GM19395 (cell line): ENCODE measurements around the gene FRMD3.

Source experiments
- ATAC-seq: cut with Tn5 transposase; IDR thresholded peaks from one replicate; pipeline ENCODE4 v1.9.1; 2021; ENCODE audit warnings: mild to moderate bottlenecking, moderate library complexity; ENCODE audit not compliant: unreplicated experiment

Gene FRMD3

DNA sequence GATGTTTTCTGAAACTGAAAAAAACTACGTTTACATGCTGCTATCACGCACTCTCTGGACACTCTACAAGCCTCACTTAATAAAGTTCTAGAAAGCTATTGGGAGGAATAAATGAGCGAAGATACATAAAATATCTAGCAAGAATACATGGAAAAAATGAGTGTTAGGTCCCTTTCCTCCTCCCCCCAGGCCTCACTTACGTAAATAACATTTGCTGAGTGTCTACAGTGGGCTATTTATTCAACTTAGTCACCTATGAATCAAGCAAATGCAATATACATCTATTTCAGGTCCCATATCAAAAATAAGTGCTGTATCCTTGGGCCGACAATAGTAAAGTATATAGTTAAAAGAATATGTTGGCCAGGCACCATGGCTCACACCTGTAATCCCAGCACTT lies 62.5 kb downstream of the FRMD3 start:
- no peak for ATAC-seq

DNA sequence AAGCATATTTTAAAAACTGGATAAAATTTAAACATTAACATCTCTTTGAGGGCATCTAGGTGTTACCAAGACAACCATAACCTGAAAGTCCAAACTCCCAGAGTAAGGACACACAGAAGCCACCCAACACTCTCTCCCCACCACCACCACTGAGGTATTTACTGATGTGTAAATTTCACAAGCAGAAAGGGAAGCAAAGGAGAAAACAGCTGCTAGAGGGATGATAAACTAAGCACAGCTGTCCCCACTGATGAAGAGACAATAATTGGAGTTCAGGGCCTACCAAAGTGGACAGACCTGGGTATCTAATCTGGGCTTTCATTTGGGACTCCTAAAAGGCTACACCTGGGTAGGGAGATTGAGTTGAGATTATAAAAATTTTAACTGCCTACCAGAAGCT lies 63.6 kb downstream of the FRMD3 start:
- ATAC-seq, result no peak

DNA sequence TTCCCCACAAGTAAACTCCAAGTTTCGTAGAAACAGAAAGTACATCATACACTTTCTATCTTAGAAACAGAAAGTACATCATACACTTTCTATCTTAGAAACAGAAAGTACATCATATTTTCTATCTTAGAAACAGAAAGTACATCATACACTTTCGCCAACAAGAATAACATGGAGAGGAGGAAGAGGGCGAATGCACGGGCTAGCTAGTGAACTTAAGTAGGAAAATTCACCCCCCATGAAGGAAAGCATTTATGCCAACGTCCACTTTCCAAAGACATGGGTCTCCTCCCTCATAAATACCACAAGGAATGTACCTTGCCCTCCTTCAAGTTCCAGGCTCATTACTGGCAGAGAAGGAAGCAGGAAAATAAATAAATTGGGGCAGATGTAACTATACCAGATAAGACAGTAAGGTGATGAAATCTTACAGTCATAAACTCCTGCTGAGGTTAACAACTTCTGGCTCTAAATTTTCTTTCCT lies 64.7 kb downstream of the FRMD3 start:
- ATAC-seq, result peak; percentile 97

DNA sequence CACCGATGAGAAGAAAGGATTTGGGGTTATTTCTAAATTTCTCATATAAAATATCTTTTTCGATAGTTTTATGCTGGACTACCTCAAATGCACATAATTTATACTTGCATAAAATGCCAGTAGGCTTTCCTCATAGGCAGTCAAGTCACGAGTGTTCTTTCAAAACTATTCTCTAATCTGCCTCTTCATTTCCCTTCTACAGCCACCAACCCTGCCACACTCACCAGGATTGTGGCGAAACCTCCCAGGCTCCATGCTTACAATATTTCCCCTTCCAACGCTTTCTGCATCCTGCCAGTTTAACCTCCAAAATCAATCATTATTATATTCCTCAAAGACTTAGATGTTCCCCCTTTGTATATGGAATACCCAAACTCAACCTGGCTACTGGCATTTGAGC lies 65.4 kb downstream of the FRMD3 start:
- ATAC-seq, result no peak

DNA sequence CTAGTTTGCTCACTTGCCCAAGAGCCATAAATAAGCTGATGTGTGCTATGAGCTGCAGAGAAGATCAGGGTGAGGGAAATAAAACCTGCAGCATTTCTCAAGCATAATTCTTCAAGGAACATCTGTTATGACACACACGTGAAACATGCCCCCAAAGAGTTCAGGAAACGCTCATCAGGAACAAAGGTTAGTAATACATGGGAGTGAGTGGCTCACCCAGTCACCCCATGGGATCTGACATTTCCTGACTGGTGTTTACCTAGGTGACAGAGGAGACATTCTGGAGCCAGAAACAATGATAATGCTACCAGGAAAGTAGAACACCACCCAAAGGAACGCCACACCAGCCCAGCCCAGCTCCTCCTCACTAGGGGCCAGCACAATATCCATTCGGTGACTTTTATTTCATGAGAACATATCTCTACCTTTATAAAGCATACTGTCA lies 66.0 kb downstream of the FRMD3 start:
- ATAC-seq, result no peak

DNA sequence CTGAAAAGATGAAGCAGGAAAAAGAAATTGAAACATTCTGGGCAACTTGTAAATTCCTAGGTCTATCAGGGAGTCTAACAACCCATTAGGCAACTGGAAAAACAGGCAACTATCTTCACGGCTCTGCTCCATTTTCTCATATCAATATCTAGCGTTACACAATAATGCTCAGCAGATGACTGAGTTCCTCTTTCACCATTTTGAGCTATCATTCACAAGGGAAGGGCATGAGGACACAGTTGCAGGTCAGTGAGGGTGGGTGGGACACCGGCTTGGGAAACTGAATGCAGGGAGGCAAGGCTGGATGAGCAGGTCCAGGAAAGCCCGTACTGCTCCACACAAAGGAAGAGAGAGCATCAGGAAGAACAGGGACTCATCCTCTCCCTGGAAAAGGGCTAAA lies 67.0 kb downstream of the FRMD3 start:
- no peak for ATAC-seq

DNA sequence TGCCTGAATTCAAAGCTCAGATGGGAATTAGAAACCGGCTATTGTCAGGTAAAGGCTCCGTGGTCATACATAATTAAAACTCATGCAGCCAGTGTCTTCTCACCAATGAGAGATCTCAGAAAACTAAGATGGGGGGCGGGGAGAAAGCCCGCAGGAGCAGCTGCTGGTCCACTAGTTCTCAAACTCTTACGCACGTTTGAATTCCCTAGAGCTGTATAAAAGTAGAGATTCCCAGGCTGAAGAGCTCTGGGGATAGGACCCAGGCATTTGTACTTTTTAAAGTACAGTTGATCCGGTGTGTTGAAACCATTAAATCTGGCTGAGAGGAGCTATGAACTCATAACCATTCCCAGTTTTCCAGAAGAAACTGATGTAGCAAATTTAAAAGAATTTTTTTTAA lies 68.5 kb downstream of the FRMD3 start:
- no peak for ATAC-seq

DNA sequence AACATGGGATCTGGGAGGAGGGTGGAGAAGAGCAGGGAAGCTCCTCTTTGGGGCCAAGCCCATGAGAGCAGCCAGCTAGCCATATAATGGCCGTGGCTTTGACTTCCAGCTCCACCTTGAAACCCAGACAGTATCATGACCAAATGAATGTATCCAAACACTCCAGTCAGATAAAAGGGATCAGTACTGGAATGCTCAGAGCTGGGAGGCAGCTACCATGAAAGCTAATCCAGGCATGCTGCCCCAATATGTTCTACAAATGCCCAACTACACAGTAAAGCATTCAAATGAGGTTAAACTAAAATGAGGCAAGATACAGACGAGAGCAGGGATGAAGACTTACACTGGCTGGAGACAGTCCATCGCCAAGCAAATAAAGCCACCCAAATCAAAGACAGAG lies 69.4 kb downstream of the FRMD3 start:
- no peak for ATAC-seq

DNA sequence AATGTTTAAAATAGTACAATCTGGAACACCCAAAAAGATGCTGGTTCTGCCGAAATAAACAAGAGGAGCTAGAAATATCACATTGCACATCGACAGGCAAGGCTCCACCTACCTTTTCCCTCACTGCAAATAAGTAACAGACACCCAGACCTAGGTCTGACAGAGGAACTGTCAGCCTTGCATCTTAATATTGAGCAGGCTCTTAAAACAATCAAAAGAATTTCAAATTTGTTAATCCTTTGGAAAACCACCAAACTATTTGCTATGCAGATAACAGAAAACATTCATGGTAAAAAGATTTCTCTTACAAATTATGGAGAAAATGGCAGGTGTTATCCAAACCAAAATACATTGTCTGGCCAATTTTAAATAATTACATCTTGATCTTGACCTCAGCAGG lies 71.3 kb downstream of the FRMD3 start:
- no peak for ATAC-seq

DNA sequence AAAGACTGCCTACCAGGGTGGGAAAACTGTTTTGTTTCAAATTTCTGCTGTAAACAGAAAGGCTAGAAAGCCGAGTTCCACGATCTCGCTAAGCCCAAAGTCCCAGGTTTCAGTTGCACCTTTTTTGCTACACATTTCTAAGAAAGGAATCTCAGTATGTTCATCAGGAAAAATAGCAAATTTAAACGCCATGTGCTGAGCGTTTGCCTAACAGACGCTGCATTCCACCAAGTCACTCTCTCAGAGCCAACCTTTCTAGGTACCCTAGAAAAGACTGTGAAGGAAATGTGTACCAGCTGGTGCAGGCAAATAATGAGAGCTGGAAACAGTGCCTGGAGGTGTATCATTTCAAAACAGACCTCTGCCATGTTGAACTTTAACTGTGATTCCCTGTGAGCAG lies 71.8 kb downstream of the FRMD3 start:
- no peak for ATAC-seq

DNA sequence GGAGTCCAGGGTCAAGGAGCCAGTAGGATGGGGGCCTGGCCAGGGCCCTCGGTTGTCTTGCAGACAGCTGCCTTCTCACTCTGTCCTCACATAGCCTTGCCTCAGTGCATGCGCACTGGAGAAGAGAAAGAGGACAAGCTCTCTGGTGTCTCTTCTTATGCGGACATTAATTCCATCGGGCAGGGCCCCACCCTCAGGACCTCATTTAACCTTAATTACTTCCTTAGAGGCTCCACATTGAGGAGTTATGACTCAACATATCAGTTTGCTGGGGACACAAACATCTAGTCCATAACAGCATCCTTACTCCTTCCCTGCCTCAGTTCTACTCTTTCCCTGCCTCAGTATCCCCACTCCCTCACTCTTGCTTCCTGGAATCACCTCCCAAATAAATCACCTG lies 78.4 kb downstream of the FRMD3 start:
- ATAC-seq, result no peak

DNA sequence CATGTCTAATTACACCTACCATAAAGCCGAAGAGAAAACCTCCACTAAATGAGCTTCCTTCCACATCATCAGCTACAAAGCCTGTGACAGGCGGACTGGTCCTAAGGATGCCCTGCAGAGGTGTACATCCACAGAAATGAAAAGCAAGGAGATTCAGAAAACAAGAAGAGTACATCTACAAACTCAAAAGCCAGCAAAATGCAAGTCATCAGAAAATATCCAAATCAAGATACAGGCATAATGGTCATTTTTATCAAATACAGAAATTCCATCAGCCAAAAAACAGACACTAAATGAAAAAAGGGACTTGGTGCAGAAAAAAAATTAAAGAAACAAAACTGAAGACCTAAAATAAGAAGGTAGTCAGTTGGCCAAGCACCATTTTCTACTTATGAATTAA lies 79.7 kb downstream of the FRMD3 start:
- ATAC-seq, result no peak

DNA sequence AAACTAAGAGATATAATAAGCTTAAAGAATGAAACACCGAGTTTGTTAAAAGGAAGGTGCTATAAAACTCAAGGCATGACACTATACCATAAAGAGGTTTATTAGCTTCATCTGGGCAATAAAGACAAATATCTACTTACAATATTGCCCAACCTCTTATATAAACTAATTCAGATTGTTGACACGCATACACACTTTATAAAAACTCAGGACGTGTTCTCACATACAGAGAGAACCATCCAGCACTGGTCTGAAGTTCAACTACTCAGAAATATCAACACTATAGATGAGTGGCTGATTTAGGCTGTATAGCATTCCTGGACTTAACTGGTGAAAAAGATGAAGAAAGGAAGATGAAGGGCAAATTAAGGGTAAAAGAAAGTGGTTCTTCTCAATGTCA lies 81.2 kb downstream of the FRMD3 start:
- ATAC-seq, result no peak

DNA sequence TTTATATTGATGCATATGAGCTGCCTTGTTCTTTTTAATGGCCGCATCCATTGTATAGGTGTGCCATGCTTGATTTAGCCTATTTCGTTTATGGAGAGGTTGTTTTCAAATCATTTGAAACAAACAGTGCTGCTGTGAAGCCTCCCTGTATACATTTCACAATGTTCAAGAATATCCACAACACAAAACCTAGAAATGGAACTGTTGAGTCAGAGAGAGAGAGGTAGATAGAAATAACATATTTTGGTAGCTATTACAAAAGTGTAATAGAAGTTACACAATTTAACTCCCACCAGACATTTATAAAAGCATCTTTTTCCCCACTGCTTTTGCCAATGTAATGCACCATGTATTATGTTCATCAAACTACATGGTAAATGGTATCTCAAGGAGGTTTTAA lies 82.0 kb downstream of the FRMD3 start:
- ATAC-seq, result no peak

DNA sequence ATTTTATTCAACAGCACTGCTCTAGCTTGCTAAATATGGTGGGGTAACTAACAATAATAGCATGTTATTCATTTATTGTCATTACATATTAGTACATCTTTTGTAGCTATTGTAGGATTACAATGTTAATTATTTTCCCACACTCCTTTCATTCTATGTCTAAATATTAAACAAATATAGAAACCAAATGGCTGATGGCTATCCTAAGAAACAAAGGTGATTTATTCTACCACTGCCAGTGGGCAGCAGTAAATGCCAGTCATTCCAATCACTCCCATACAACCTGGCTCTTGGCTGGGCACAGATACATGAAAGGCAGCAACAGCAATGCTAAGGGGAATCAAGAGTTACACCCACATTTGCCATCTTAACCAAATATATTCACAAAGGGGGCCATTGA lies 84.1 kb downstream of the FRMD3 start:
- ATAC-seq, result no peak

DNA sequence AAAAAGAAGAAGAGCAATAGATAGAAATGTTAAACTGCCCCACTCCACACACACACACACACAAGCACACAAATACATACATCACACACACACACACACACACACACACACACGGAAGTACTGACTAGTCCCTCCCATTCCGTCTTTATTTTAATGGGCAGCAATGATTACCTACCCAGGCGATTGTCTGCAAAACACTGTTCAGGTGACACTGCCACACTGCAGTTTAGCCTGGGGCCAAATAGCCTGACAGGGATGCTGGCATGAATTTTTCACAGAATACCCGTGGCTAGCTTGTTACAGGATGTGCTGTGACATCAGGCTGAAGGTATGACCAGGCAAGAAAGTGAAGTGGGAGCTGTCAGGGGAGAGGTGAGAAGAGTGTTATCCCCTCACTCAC lies 86.9 kb downstream of the FRMD3 start:
- no peak for ATAC-seq

DNA sequence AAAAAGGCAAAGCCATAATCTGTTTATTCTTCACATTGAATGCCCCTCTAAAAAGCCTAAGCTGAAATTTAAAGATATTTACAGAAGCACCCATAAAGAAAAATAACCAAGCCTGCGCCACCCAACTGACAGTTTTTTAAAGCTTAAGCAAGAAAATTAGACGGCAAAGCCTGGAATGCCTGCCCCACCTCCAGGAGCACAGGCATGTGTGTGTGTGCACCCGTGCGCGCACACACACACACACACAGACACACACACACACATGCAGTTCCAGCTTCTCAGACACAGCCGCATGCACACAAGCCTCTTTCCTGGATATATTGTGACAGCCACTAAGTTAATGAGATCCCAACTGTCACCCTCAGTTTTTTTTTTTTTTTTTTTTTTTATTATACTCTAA lies 88.2 kb downstream of the FRMD3 start:
- no peak for ATAC-seq

DNA sequence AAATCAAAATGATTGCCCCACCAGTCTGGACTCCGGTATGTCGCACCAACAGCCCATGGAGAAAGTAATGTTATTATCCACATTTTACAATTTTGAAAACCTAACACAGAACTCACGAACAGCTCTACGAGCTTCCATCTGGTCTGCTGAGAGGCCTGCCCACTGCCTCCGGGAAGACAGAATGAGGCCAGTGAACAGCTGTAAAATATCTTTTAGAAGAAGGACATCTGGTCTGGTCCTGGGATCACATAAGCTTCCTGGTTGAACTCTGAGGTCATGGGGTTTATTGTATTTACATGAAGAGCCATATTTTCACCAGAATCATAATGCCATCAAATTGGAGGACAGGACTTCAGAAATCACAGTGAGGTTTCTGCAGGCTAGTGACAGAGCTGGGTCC lies 89.0 kb downstream of the FRMD3 start:
- ATAC-seq, result no peak

DNA sequence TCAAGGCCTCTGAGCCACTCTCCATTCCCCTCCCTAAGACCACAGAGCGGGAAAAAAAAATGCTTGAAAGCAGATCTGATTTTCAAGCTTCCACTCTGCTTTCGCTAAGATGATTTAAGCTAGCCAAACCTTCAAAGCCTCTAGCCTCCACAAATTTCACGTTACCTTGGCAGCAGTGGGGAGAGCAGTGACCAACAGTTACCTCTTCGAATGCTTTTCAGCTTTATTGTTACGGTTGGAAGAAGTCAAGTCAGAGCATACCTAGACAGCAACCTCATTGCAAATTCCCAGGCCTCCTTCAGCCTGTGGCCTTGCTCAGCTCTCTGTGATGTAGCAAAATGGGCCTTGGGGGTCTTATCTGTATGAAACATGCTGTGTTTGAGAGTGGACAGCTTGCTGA lies 89.6 kb downstream of the FRMD3 start:
- no peak for ATAC-seq

DNA sequence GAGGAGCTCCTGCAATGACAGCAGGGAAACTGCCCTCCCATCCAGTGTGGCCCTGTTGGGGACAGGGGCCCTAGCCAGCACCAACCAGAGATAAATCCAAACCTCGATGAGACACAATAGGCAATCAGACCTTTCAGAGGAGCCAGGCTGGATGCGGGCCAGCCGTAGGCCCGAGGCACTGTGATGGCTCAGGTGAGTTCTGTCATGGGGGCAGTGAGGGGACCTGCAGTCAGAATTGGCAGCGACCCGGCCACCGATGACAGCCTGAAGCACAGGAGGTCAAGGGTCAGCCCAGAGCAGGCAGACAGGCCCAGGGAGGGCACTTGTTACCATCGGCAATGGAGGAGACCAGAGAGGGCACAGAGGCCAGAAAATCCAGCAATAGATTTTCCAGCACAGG lies 90.8 kb downstream of the FRMD3 start:
- ATAC-seq, result no peak

DNA sequence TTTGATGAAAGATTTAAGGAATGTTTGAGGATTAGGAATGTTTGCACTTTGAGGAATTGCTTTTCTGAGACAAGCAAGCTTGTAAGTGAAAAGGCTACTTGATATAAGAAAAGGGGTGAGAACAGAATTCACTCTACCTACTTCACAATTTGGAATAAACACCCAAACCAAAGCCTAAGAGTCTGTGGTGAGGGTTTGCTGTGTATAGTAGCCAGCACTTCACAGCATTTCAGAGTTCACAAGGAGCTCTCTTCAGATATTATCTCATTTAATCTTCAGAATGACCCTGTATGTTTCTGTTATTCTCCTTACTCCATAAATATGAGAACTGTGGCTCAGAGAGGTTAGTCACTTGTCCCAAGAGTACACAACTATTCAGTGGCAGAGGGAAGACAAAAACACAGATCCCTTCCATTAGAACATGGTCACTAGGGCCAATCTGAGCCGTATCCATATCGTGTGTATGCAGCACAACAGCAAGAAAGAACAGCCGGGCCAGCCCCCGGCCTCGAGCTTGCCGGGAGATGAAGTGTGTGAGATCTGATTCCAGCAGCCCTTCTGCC lies 92.4 kb downstream of the FRMD3 start:
- ATAC-seq, result no peak

DNA sequence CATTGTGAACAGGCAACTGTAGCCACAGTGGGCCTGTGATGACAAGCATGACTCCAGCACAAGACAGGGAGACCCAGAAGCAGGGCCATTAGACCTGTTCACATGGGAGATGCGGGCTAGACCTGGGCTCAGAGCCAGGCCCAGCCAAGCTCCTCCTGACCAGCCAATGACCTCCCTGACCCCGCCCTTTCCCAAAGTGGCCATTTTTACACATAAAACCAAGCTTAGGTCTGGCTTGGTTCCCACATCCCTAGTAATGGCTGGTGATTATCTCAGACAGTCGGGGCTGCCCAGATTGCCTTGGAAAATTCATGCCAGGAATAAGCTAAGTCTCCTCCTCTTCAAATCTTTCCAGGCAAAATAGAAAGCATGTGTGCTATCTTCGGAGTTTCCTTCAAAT lies 94.1 kb downstream of the FRMD3 start:
- no peak for ATAC-seq

DNA sequence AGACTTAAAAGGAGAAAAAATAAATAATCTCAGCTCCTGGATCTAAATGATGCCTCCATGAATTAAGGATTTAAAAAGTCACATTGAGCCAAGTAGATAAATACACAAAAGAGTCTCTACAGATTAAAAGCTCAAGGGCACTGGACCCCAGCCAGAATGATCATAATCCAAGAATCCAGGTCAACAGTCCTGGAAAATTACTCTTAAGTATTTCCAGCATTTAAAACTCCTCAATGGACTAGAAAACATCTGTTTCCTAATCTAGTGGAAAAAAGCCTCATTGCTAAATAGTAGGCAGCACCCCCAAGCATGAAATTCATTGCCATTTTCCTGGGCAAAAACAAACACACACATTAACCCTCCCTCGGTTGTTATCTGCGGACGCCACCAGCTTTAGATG lies 96.8 kb downstream of the FRMD3 start:
- no peak for ATAC-seq

DNA sequence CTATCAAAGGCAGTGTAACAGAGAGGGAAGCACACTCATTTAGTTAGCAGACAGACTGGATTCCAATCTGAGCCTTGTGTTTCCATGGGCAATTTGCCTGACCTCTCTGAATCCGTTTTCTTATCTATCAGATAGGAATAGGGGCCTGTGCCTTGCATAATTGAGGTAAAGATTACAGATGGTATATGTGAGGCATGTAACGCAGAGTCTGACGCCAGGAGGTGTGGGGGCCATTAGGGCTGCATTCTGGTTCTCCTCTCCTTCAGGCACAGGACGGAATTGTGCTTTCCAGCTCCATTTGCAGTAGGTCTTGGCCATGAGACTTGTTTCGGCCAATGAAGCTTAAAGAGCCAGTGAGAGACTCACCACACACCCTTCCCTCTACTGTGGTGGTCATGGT lies 97.6 kb downstream of the FRMD3 start:
- ATAC-seq, result no peak
